NCI-H2107 treated with DMSO at 0.1 percent for 48 hours (cell line): ENCODE measurements around the gene CREM.
A peak's percentile ranks its signal among the peaks of the same experiment; 100 is the strongest.
"Not testable (repeated sequence)": the region's sequence is repeated elsewhere in the genome, so short reads cannot be mapped to it uniquely, and the experiment has no call there.

Experiments used
- DNase-seq: peaks from one replicate; lab custom pipeline; 2025; ENCODE audit not compliant: unreplicated experiment; lab: John Stamatoyannopoulos, UW

Gene CREM

DNA sequence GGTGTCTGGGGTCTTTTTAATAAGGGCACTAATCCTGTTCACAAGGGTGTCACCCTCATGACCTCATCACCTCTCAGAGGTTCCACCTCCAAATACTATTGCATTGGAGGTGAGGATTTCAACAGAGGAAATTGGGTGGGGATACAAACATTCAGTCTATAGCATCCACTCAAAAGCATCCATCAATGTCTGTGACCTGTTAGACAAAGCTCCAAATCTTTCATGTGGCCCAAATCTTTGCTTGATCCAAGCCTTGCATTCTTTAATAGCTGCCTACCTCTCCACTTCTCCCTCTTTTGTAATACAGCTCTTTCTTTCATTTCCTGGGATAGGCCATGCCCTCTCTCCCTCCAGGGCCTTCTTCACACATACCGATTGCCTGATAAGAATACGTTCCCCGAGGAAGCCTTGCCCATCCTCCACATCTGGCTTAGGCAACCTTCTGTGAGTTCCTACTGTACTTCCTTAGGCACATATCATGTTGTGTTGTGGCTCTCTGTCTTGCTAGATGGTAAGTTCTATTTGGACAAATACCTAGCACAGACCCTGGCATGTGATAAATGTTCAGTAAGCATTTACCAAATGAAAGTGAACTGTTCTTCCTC, 66.1 kb downstream of the CREM start:
- no peak for DNase-seq

- no peak for DNase-seq
Observed at GRCh38 chr10:35194471-35194870, 67.8 kb downstream of the CREM start.

DNA sequence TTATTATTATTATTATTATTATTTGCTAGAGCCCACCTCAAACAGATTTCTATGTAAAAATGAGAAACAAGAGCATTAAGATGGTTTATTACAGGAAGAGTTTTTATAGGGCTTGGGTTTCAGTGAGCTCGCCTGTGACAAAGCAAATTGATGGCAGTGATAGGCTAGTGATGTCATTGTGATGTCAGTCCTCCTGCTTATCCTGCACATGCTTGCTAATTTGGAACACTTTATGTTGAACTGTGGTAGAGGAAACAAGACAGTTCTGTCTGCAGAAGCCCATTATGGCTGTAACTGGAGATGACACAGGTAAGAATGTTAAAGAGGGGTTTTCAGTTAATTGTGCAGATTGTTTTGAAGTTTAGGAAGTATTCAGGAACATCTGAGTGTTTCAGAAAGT, 68.3 kb downstream of the CREM start:
- no peak for DNase-seq

DNA sequence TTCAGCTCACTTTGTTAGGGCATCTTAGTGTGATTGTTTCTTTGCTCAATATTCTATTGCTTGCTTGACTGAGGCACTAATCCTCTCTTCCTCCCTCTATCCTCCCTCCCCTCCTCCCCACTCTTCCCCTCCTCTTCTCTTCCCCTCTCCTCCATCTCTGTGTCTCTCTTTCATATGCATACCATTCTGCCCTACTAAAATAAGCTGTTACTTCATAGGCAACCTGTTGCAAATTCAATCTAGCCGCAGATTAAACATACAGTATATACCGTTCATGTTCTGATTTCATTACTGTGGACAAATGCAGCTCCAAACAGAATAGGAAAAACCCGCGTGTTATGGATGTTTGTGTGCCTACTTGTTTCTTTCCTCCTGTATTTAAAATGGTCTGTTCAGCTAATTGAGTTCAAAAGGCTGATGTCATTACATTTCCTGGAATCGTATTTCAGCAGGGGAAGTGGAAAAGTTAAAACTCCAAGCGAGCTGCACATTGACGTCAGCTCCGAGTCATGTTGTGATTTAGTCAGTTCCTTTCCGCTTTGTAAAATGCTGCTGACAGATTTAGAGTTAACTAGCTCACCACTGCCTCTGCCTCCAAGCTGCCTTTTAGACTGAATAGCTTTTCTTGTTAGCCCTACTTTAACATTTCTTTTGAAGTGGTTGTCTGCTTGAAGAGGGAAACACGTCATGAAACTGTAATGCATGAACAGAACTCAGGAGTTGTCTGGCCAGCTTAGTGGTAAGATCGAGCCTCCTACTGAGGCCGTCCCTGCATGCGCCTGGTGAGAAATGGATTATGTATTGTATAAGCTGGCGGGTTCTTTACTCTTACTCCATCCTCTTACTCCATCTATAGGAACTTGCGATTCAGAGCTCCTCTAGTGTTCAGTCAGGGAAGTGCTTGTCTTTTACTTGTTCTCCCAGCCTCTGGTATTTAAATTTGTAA, 69.0 kb downstream of the CREM start:
- peak; percentile 87 for DNase-seq

GRCh38 chr10:35200487-35200886, 73.8 kb downstream of the CREM start:
- DNase-seq = no peak

DNA sequence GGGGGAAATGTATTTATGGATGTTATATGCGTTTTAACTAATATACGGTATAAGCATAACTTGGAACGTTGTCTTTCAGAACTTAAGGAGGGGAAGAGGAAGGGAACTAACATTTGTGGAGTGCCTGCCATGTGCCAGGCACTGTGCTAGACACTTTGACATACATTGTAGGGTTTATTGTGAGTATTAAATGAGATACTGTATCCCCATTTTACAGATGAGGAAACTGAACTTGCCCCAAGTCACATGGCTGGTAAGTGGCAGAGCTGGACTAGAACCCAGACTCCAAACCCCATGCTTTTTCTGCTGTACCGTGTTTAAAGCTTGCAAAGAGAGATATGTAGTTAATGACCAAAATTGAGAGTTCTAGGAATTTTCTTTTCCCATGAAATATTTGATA, 74.6 kb downstream of the CREM start:
- DNase-seq = no peak

DNA sequence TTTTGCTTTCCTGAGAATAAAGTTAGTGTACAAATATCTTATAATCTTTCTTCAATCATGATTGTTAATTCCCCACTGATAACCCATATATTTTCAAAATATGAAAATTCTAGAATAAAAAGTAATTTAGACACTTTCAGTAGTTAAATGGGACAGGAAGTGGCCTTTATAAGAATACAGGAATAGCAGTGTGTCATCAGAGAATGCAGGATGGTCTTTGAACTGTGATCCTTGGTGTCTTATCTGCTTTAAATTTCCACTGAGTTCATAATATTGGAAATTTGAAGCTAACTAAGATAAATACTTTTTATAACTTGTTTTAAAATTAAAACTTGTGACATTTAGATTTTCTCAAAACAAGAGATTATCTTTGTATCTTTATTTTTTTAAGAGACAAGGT, 75.4 kb downstream of the CREM start:
- DNase-seq = no peak

- DNase-seq = no peak
Observed at GRCh38 chr10:35203745-35204144, 77.1 kb downstream of the CREM start.

DNA sequence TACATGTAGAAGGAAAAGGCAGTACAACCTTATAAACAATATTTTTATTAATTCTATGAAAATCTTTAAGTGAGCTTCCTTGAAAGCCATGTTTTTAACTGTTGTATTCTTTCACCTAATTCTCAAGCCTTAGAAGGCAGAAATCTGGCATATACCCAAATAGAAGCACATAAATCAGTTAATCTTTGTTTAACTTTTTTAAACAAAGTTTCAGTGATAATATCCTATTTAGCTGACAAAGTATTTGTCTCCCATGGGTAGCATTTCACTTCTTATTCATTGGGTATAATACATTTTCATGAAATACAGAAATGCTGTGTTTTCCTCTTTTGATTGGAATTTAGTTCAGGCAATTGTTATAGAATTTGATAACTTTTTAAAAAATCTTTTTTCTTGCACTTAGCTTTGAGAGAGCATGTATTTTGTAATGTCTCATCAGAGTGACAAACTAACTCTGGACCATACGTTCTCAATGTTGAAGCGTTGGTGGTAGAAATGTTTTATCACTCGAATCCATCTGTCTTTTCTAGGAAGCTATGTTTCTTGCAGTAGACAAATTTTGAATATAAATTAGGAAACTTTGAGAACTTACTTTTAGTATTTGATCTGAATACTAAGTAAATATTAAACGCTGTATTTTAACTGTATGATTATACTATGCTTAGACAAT, 78.1 kb downstream of the CREM start:
- no peak for DNase-seq

DNA sequence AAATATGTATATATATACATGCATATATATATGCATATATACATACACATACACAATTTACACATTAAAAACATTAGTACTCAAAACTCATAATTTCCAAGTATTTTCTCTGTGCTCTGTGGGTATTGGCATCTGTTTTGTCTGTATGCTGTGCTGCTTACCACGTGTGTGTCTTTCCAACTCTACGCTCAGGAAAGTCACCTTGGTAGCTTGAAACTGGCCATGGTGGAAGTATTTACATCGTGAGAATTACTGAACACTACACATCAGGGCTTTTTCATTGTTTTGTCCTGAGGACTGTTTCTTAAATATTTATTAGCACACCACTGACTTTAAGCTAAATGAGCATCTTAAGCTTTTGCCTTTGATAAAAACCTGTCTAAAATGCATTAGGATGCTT, 79.6 kb downstream of the CREM start:
- DNase-seq = no peak

- no peak for DNase-seq
Observed at GRCh38 chr10:35208536-35208935, 81.9 kb downstream of the CREM start.

GRCh38 chr10:35208949-35209613, 82.4 kb downstream of the CREM start:
- DNase-seq = no peak

DNA sequence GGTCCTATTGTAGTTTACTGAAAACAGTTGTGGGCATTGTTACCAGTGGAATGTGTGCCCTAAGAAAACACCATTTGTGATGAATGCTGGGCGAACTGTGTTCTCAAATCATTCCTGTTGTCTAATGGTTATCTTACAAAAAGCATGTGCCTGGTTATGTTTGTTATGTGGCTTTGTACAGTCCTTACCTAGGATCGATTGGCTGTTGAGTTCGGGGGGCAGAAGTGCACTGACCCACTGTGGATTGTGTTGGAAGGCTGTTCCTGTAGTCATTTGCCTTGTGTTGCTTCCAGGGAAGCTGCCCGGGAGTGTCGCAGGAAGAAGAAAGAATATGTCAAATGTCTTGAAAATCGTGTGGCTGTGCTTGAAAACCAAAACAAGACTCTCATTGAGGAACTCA, 84.3 kb downstream of the CREM start:
- no peak for DNase-seq

GRCh38 chr10:35211390-35211789, 84.7 kb downstream of the CREM start:
- DNase-seq = no peak

DNA sequence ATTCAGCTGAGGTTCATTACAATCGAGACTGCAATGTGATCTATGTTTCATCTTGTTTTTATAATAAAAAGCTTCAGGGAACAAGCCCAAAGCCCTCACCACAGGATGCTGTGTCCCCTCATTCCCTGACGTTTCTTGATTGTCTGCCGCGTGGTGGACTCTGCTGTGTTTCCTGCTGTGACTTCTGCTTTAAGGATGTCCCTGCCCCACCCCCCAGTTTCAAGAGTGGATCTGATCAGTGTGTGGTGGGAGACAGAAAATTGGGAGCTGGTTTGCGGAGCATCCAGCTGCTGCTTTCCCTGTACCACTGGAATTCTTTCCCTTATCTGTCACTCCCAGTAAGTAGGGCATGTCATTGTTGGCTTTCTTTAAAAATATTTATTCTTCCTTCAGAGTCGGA, 86.2 kb downstream of the CREM start:
- DNase-seq = no peak

DNA sequence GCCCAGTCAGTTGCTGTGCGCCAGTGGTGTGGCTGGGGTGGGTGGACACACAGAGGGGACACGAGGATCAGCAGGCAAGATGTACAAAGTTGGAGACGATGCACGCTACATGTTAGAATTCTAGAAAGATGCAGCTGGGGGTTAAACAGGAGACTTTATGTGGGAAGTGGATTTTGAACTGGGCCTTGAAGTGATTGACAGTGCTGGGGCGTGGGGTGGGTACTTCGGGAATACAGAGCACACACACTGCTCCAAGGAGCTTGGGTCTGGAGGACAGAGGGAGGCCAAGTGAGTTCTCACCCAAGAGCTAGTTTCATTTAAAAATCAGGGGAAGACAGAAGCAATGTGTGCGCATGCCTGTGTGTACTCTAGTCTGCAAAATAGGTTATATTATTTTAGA, 87.1 kb downstream of the CREM start:
- no peak for DNase-seq

GRCh38 chr10:35214607-35215020, 88.0 kb downstream of the CREM start:
- DNase-seq = no peak

DNA sequence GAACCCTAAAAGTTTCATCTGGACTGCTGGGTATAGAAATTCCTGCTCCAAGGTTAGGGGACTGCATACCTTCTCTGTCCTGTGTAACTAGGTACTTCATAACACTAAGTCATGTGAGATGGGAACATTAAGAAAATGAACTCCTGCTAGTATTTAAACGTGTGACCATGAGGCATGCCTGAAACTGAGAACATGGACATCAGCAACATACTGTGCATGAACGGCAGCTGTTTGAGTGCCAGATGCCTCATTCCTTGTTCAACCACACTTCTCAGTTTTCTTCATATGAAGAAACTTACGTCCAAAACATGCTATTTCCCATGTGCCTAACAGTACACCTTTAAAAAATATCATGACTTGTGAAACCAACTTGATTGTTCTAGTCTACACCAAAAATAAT, 88.5 kb downstream of the CREM start:
- no peak for DNase-seq

GRCh38 chr10:35216303-35216905, 89.8 kb downstream of the CREM start:
- no peak for DNase-seq

DNA sequence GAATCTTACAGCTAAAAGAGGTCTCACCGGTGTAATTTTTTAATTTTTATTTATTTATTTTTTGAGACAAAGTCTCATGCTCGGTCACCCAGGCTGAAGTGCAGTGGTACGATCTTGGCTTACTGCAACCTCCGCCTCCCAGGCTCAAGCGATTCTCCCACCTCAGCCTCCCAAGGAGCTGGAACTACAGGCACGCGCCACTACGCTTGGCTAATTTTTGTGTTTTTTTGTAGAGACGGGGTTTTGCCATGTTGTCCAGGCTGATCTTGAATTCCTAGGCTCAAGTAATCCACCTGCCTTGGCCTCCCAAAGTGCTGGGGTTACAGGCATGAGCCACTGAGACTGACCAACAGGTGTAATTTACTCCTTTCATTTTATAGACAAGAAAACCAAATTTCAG, 90.3 kb downstream of the CREM start:
- DNase-seq = not testable (repeated sequence)

DNA sequence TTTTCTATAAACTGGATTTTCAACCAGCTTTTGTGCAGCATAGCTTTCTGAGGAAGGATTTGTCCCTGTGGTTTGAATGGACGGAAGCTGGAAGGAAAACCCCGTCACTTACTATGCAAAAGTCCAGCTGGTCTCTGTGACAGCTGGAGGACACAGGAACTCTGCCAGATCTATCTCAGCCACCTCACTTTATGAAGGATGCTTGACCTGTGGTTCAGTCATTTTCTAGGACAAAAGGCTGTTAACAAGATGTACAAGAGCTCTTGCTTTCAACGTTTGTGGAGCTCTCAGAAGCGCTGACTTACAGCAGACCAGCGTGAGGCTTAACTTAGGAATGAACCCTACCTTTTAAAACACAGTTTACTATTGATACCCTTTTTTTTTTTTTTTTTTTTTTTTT, 90.8 kb downstream of the CREM start:
- no peak for DNase-seq
